HCEC 1CT (cell line): ENCODE results near the gene TAC3.
"Not testable (repeated sequence)": the region's sequence is repeated elsewhere in the genome, so short reads cannot be mapped to it uniquely, and the experiment has no call there.

ENCODE experiments used
- DNase-seq: peaks from one replicate; pipeline ENCODE4 v3.0.0-alpha.2; 2017

TAC3 gene

DNA sequence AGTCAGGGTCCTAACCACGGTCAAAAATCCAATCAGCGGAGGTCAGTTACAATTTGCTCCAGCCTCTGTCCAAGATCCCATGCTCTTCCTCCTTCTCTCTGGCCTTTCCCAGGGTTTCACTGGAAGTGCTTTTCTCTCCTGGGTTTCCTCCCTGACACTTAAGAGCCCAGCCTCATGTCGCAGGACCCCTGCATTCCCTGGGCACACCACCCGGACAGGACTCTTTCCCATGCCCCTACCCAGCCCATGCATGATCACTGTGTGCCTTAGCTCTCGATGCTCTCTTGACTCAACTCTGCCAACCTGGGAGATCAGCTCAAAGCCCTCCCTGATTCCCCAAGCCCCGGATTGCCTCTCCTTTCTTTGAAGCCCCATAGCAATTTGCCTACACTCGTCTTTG, 15.5 kb upstream of the TAC3 start:
- DNase-seq, result no peak

DNA sequence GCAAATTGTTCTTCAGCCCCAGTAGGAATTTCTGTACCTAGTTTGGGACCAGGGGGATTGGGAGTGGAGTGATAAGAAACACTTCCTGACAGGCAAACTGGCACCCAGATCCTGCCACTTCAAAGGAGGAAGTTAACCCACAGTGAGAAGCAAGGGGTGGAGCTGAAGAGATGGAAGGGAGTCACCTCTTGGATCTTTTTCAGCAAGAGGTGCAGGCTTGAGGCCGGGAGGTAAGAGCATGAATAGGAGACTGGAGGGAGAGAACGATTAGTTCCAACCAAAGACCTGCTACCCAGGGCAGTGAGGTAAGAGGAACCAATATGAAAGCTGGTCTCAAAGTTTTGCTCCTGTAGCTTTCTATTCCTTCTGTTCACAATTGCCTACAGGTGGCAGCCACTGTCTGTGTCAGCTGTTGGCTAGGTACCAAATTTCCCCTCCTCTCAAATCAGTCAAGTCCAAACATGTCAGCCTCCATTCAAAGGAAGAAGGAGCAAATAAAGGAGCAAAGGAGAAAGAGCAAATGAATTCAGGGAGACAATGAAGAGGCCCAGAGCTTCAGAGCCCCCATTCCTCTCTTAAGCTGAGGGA, 14.9 kb upstream of the TAC3 start:
- no peak for DNase-seq

DNA sequence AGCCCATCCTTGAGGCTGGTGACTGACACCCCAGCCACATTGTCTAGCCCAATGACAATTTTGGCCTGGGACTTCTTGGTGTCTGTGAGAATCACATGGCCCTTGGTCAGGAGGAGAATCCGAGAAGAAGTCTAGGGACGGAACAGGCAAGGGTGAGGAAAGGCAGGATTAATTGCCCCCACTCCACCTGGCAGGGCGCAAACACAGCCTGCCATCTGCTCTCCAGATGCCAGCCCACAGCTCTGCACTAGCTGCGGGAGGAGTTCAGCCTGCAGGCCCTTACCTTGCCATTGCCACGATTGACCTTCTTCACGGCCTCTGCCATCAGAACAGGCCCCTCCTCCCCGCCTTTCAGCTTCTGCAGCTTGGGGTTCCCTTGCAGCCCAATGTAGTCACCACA, 13.1 kb upstream of the TAC3 start:
- no peak for DNase-seq

DNA sequence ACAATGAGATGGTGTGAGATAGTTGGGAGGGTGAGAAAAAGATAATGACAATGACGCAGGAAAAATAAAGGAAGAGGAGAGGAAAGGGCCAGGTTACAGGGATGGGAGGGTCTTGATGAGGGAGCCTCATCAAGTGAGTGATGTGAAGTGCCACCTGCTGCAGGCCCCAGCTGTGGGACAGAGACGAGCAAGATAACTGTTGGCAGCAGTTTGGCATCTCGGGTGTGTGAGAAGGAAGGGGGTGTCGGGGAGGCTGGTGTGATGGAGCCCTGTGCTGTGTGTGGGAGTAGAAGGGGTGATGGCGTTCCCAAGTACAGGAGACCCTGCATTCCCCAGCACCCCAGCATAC, 11.4 kb upstream of the TAC3 start:
- no peak for DNase-seq

DNA sequence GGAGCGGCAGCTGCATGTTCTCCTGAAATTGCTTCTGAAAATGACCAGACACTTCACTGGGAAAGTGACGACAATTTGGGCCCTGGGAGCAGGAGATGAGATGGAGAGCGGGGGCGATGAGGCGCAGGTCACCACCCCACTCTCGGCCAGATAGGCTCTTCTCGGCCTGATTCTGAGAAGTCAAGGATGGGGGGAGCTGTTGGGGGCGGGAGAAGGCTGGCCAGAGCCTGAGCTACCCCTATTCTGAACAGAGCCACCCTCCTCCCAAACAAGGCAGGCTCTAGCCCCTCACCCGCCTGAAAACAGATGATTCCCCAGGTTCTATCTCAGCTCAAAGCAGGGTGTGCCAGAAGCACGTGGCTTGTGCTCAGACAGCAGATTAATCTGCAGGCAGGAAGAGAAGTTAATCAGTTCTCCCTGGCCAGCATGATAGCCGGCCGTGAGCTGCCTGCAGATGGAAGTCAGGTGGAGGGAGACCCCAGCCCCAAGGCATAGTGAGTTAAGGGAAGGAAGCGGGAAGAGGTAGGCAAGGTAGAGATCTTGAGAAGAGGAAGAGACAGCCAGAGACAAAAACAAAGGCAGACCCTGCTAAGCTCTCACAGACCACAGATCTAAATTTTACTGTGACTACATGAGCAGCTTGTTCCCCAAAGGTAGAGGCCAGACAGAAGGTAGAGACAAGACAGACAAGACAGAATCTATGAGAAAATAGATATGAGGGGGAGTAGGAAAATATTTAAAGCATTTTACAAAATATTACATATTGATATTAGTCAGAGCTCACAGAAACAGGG, 10.9 kb upstream of the TAC3 start:
- DNase-seq, result no peak

DNA sequence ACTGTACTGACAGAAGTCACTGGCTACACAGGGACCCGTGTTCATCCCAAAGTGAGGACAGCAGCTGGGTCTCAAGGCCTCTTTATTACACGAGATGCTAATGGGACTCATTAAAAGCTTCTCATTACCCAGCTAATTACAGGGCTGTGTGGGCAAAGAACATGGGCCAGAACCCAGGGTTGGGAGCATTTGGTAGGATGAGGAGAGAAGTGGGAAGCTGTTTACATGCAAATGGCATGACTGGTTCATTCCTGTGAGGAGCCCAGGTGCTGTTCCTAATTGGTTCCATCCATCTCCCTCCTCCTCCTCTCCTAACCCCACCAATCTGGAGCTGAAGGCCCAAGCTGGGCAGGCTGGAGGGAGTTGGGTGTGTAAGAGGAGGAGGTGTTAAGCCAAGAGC, 8.9 kb upstream of the TAC3 start:
- no peak for DNase-seq

DNA sequence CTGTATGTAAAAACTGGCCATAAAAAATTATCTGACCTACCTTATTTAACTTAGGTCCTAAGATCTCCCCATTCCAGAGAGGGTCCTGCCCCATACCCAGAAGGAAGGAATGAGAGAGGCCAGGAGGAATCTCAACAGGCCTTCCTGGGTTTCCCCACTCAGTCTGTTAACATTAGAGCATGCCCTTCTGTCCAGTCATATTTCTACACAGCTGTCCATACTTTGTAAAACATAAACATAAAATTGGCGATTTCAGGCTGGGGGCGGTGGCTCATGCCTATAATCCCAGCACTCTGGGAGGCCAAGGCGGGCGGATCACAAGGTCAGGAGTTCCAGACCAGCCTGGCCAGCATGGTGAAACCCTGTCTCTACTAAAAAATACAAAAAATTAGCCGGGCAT, 6.0 kb upstream of the TAC3 start:
- DNase-seq, result peak; percentile 46

DNA sequence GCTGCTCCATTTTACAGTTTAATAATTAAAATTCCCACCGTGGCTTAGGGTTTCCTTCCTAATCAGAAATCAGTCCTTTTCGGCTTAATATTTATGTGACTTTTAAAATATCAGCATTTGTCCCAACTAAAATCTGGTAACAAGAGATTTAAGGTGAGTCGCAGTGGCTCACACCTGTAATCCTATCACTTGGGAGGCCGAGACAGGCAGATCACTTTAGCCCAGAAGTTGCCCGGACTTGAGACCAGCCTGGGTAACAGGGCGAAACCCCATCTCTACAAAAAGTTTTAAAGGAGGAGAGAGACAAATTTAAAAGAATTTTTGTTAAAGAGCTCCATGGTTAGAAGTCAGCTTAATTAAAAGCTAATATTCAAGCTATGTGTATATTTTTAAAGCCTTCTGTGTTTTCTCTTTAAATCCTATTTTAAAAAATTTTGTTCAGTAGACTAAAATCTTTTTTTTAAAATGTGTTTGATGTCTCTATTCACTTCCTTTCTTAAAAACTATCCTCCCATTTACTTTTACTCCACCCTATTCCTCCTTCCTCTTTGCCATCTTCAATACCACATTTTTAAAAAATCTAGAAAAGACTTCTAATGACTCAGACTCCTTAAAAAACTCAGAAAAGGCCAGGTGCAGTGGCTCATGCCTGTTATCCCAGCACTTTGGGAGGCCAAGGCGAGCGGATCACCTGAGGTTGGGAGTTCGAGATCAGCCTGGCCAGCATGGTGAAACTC, 3.8 kb upstream of the TAC3 start:
- no peak for DNase-seq

DNA sequence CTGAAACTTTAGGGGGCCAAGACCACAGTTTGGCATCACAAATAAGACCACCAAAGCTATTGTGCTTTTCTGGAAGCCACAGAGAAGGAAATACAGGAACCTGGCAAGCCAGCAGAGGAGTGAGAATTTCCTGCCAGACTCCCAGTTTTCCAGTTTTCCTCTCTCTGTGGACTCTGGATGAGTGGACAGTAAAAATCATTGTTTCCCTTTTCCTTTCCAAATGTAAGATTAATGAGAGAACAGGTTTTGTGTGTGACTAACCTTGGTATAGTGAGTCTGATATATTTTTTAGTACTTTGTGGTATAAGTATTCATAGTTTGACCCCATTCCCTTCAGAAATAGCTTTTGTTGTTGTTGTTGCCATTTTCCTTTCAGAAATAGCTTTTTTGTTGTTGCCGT, 2.6 kb upstream of the TAC3 start:
- DNase-seq, result no peak

DNA sequence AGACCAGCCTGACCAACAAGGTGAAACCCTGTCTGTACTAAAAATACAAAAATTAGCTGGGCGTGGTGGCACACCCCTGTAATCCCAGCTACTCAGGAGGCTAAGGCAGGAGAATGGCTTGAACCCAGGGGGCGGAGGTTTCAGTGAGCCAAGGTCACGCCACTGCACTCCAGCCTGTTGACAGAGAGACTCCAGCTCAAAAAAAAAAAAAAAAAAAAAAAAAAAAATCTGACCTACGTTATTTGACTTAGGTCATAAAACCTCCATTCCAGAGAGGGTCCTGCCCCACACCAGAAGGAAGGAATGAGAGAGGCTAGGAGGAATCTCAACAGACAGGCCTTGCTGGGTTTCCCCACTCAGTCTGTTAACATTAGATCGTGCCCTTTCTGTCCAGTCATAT, 2.0 kb upstream of the TAC3 start:
- not testable (repeated sequence) for DNase-seq

DNA sequence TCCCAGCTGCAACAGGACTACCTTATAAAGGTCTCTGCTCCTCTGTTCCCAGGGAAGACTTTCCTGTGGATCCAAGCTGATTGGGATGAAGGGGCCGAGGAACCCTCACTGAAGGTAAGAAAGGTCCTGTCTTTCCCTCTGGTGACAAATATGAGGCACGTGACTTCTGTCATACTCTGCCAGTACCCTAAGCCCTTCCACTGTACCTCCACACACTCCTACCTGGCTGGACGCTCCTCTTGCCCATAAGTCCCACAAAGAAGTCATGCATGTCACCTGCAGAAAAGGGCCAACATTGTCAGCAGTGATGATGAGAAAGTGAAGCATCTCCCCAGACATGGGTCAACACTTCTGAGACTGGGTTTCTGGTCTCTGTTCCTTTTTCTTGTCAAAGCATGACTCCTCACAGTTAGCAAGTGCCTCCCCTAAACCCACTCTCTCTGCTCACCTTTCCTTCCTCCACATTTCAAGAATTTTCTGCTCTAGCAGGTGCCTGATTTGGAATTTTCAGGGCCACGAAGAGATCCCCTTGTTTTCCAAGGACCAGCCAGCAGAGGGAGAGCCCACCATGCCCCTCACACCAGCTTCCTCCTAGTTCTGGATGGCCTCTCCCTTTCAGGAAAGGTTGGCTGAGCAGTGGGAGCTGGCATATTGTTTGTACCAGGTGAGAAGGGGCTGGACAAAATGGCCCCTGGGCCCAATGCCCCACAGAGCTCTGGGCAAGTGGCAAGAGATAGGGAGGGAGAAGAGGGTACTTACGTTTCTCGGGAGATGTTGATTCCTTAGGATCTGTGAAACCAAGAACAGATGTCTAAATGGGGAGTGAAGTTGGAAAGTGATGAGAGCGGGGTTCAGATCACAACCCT, 3.5 kb downstream of the TAC3 start:
- no peak for DNase-seq

DNA sequence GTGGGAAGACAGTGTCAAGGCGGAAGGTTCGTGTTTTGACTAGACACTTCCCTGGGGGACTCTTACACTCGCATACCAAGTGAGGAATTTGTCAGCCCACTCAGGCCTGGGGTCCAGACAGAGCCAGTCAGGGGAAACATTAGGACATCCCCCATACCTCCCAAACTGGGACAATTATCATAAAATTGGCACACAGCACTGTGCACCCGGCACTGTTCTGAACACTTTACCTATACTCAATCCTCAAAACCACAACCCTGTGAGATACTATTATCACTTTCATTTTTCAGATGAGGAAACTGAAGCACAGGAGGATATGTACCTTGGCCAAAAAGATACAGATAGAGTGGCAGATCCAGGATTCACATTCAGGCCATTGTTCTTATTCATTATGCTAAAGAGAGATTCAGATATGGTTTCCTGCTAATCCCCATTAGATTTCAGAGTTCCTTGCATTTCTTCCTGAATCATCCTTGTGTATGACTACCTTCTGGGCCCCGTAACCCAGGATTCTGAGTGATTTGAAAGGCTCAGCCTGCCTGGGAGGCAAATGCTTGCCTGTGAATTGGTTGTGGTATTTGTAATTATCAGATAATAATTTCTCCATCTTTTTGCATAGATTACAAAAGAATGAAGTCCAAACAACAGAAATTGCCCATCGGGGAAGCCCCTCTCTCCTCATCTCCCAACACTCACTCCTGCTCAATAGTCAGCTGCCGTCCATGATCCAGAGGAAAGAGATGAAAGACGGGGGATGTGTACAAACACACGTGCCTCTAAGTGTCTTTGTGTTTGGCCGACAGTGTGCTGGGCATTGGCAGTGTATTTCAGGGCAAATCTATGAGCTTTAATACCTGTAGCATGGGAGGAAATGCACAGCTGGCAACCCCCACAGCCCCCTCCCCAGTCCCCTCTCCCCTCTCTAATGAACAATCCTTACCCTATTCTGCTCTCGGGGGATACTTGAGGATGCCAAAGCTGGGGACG, 4.6 kb downstream of the TAC3 start:
- no peak for DNase-seq

DNA sequence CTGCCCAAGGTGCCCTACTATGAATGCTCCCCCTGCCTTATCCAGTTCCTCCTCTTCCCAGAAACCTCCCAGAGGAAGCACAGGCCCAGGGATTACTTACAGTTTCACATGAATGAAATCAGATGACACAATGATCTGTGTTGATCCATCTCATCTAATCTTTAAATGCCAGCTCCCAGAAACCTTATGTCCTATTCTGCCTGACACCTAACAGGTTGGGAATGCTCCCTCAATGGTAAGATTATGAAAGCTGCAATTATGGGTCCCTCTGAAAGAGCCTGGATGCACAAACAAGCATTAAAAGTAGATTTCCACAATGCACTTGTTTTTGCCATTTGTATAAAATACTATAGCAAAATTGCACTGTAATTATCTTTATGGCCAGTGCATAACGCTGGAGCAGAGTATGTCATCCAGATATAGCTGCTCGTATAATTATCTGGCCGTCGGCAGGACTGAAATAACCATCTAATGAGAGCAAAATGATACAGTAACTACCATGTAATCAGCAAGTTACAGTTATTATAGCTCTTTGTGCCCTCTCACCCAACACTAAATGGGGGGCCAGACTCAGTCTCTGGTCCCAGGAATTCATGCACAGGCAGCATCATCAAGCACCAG, 5.6 kb downstream of the TAC3 start:
- no peak for DNase-seq

DNA sequence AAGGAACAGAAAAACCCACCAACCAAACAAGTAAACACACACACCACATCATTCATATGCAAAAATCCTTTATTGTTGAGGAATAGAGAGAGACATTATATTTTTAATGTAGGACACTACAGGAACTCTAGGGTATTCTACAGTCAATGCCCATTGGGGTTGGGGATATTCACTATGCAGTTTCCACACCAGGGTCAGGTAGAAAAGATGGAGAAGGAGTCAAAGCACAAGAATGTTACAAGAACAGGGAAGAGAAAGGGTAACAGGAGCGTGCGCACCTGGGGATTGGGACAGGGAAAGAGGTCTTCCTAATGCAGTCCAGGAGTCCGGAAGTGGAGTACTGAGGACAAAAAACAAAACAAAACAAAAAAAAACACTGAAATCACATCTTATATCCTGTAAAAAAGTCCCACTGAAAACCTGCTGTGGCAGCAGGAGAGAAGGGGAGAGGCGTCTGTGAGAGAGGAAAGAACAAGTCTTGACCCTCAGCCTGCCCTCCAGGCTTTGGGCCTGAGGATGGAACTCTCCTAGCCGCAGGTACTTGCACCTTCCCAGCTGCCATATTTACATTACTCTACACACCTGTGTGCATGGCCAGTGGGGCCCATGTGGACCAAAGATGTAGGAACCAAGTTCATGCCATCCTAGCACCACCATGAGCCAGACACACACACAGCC, 6.2 kb downstream of the TAC3 start:
- no peak for DNase-seq

DNA sequence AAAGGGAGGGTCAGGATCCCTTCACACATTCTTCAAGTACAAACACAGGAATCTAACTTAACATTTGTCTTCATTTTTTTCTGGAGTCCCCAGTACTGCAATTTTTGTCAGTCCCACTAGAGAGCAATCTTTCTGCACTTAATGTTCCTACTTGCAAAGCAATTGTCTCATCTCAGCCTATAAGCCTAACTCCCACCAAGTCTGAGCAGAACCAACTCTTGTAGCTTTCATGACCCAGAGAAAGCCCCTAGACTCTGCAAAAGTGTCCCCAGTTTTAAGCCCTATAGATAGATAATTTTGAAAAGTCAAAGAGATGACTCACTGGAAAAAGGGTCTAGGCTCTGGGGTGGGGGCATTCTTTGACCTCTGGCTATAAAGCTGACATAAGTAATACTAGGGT, 8.2 kb downstream of the TAC3 start:
- DNase-seq, result peak; percentile 67

DNA sequence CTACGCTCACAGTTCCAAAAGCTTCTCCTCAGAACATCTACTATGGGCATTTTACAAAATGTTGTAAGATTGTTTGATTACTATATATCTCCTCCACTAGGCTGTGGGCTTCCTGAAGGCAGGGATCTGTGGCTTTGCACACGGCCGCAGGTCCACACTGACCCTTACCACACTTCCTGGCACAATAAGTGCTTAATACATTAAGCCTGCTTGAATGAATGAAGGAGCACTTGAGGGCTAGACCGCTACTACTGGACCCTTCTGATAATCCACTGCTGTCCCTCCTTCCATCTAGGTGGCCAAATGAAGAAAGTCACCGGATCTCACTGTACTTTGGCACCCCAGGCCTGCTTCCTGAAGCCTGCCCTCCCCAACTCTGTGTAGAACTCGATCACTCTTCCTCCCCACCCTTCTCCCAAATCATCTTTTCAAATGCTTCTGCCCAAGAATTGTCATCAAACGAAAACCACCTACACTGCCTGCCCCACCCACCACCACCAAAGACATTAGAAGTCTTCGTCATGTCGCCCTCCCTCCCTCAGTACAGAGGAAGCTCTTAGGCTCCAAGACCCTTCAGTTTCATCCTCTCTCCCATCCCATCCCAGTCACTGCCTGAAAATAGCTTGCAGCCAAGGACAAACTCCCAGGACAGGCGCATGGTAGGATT, 9.4 kb downstream of the TAC3 start:
- DNase-seq, result no peak

DNA sequence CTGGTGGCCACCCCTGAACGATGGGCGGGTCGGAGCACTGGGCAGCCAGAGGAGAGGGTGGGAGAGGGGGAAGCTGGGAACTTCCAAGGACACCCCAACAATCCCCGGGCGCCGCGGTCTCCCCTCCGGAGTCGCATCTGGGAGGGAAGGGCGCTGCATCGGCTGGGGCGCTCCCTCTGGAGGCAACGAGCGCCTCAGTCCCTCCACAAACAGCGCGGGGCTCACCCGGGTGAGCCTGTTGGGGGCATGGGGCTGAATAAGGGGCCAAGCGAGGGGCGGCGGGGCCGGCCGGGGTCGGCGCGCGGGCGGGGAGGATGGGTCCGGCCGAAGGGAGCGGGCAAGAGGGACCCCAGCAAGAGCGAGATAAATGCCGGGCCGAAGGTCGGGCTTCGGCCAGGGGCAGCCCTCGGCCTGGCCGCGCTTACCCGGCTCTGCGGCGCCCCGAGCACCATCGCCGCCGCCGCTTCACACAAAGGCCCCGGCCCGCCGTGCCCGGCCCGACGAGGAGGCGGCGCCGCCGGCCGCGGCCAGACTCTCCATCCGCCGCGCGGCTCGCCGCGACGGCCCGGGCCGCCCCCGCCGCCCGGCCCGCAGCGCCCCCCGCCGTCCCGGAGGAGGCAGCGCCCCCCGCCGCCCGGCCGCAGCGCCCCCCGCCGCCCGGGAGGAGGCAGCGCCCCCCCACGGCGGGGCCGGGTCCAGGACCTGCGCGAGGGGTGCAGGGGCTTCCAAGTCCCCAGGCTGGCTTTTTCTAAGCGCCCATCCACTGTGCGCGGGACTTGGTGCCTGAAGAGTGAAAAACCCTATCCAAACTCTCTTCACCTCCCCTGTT, 10.1 kb downstream of the TAC3 start, which contains the start of gene ZBTB39:
Gene ZBTB39, minus strand, starts transcription at position 567 of the 829 bp plus-strand sequence. CDS start 1,629 bp downstream, outside the sequence.
- DNase-seq, result peak; percentile 71

DNA sequence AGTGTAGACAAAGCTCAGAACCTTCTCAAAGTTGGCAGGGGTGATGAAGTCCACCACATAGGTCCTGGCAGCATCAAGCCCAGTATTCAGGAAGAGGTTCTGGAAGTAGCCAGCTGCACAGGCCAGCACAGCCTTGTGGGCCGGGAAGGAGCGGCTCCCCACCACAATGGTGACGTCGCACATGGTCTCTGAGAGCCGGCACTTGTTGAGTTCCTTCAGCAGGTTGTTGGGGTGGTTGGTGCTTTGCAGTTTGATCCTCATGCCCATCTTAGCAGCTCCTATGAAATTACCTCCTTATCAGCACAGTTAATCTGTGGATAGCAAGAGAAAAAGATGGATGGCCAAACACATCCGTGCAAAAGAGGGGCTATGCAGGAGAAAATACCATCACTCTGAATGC, 11.7 kb downstream of the TAC3 start:
- no peak for DNase-seq

DNA sequence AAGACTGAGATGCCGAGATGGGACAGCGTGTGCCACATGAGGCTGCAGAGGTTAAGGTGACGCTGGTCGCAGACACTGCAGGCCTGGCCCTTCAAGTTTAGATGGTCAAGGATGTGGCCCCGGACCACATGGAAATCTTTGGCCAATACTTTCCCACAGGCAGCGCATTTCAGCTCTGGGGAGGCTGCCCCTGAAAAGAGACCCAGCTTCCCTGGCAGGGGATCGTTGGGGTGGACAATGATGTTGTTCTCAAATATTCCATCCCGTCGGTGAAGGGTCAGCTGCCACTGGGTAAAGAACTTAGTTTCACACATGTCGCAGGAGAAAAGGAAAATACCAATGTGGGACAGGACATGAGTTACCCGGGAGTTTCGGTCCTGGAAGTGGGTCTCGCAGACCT, 12.9 kb downstream of the TAC3 start:
- DNase-seq, result no peak
